Brain microvascular endothelial cell (primary cell): Measurements from ENCODE around the gene SMOC2.

ENCODE experiments used
- DNase-seq: peaks from one replicate; pipeline ENCODE4 v3.0.0-alpha.2; 2020
- H3K27ac ChIP-seq: fragments of 250-450 bp; sonication (Bioruptor Pico); 2 replicates; pipeline ENCODE4 v1.5.1; 2020; ENCODE audit warnings: mild to moderate bottlenecking, moderate library complexity
- H3K27me3 ChIP-seq: fragments of 250-450 bp; sonication (Bioruptor Pico); replicated peaks from 2 replicates; pipeline ENCODE4 v1.5.1; 2020; ENCODE audit warnings: mild to moderate bottlenecking
- H3K36me3 ChIP-seq: fragments of 250-450 bp; sonication (Bioruptor Pico); replicated peaks from 2 replicates; pipeline ENCODE4 v1.5.1; 2020; ENCODE audit warnings: mild to moderate bottlenecking
- H3K4me3 ChIP-seq: 2 replicates; pipeline ENCODE4 v1.5.1; 2011; ENCODE audit warnings: low read depth, mild to moderate bottlenecking, control low read depth, low read length, moderate library complexity
- in situ Hi-C: cut with HindIII; loops from 2 replicates; pipeline ENCODE4 v1.10.0; 2017; ENCODE audit warnings: low sequenced_read_pairs, low pct_ligation_motif_present
- TF ChIP-seq, protein P1 (sequence below): IDR thresholded peaks from 2 replicates; pipeline ENCODE4 v1.5.1; 2011; ENCODE audit warnings: low read depth, mild to moderate bottlenecking, moderate library complexity, low read length, control low read depth, inconsistent platforms; ENCODE audit errors: missing control alignments

Gene SMOC2

DNA sequence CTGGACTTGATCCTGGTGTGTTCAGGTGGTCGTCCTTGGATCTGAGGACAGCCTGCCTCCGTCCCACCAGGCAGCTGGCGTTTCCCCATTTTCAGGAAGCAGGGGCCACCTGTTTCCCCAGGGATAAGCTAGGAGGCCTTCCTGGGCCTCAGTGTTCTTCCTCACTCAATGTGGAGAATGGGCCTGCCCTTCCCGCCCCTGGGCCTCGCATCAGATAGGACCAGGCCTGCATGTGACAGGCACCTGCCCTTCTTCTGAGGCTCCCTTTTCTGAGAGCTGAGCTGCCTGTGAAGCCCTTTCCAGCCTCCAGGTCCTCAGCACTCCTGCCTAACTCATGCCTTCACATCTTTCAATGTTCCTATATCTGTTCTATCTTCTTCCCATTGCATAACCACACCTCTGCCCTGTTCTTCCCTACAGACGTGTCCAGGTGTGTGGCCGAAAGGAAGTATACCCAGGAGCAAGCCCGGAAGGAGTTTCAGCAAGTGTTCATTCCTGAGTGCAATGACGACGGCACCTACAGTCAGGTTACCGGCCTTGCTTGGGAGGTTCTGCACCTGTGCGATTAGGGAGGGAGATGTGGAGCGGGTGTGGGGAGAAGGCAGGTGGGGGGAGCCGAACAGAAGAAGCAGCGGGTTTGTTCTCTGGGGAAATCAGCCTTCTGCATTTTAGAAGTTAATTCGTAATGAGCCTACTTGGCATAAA, 85.1 kb downstream of the SMOC2 start:
- in situ Hi-C loops, result no loop called here

DNA sequence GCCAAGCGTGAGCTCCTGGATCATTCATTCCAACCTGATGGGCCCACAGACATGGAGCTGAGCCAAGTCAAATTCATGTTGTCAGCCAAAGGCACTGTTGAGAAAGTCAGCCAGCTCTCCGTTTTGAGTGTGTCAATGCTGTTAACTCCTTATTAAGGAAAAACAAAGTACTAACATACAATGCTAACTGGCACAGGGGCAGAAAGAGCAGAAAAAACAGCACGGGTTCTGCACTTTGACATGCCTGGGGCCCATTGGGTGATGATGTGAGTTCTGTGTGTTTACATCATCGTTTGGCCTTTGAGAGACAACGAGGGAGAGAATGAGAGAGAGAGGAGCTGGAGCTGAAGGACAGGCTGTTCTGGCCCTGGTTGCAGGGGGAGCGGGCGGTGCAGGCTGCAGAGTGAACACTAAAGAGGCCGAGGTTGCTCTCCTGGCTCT, 85.9 kb downstream of the SMOC2 start:
- in situ Hi-C loops, result no loop called here
- no peak overlapping the region for H3K4me3 ChIP-seq
- no peaks in the 10 kb centered on the region for H3K27me3 ChIP-seq
- H3K27ac ChIP-seq, result no peak overlapping the region
- no peak for DNase-seq
- TF ChIP-seq, protein P1, sequence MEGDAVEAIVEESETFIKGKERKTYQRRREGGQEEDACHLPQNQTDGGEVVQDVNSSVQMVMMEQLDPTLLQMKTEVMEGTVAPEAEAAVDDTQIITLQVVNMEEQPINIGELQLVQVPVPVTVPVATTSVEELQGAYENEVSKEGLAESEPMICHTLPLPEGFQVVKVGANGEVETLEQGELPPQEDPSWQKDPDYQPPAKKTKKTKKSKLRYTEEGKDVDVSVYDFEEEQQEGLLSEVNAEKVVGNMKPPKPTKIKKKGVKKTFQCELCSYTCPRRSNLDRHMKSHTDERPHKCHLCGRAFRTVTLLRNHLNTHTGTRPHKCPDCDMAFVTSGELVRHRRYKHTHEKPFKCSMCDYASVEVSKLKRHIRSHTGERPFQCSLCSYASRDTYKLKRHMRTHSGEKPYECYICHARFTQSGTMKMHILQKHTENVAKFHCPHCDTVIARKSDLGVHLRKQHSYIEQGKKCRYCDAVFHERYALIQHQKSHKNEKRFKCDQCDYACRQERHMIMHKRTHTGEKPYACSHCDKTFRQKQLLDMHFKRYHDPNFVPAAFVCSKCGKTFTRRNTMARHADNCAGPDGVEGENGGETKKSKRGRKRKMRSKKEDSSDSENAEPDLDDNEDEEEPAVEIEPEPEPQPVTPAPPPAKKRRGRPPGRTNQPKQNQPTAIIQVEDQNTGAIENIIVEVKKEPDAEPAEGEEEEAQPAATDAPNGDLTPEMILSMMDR, result no peak
- H3K36me3 ChIP-seq, result no peaks in the 10 kb centered on the region

More for the DNA sequence above, 85.1 kb downstream of the SMOC2 start:
- no peak overlapping the region for H3K27ac ChIP-seq
- H3K27me3 ChIP-seq, result no peaks in the 10 kb centered on the region
- DNase-seq, result no peak
- TF ChIP-seq, protein P1, result no peak
- H3K4me3 ChIP-seq, result no peak overlapping the region
- no peaks in the 10 kb centered on the region for H3K36me3 ChIP-seq

DNA sequence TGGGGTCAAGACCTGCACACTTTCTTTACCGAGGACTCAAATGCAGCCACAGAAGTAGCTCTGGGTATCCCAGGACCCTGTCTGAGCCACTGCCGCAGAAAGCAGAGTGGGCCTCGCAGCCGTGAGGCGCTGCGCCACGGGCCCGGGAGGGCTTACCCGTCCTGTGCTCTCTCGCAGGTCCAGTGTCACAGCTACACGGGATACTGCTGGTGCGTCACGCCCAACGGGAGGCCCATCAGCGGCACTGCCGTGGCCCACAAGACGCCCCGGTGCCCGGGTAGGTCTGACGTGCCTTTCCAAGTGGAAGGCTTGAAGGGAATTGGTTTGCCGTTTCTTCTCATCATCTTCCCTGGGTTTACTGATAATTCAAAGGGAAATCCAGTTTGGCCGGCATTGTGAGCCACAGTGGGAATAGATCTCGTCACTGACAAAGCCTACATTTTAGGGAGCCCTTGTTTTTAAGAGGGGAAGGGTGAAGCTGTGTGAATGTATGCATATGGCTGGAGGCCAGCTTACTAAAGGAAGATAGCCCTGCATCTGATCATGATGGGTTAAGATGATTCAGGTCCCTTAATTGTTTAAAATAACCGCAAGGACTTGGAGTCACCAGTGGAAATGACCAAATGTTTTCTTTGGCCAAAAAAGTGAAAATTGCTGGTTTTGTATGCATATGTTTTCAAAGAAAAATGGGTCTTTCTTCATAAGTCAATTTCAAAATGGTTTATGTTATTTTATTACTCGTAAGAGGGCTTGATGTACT, 86.6 kb downstream of the SMOC2 start:
- in situ Hi-C loops, result no loop called here
- no peaks in the 10 kb centered on the region for H3K27me3 ChIP-seq
- DNase-seq, result peak; percentile 9

DNA sequence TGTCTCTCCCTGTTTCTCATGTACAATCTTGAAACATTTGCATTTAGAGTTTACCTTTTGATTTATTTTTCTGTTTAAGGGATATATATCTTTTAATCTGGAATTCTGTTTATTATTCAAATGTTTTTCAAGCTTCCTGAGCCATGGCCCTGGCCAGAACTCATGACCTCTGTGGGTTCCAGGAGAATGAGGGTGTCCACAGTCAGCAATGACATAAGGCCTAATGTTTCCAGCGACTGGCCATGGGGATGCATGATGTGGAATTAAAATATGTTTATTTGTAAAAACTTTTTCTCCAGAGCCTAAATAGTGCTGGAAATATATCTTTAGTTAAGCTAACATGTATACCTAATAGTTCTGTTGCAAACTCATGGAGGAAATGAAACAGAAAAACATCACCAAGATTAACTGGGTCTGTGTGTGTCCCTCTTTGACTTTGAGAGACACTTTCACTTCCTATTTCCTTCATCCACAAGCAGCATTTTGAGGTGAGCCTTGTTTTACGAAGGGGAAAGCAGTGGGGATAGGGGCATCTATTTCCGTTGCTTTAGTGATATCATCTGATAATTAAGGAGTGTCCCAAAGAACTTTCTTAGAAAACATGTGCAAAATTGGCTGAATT, 87.6 kb downstream of the SMOC2 start:
- H3K27ac ChIP-seq, result no peak overlapping the region
- DNase-seq, result no peak
- no peaks in the 10 kb centered on the region for H3K36me3 ChIP-seq
- in situ Hi-C loops, result no loop called here
- TF ChIP-seq, protein P1, result no peak
- H3K4me3 ChIP-seq, result no peak overlapping the region
- H3K27me3 ChIP-seq, result no peaks in the 10 kb centered on the region

More for the DNA sequence above, 86.6 kb downstream of the SMOC2 start:
- TF ChIP-seq, protein P1, result no peak
- no peak overlapping the region for H3K27ac ChIP-seq
- H3K36me3 ChIP-seq, result no peaks in the 10 kb centered on the region
- no peak overlapping the region for H3K4me3 ChIP-seq

DNA sequence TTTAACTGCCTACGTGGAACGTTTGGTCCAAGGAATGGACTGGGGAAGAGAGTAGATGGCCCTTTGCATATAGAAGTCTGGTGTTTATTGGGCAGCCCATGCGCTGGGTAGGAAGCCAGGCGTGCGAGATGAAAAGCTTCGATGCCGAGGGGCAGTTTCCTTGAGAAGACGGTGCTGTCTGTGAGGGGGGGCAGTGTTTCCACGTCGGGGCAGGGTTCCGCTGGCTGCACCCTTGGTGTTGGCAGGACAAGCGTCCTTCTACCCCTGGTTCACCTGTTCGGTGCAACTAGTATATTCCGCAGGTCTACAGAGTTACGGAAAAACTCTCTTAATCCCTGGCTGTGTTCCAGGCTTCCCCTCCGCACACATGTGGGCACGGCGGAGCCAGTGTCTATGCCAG, 88.2 kb downstream of the SMOC2 start:
- in situ Hi-C loops, result no loop called here
- no peak for DNase-seq
- Histone ChIP-seq H3K4me3 (no peak overlapping the region), H3K27ac (no peak overlapping the region), H3K27me3 (no peaks in the 10 kb centered on the region), H3K36me3 (no peaks in the 10 kb centered on the region)
- TF ChIP-seq, protein P1, result no peak
